Neural progenitor cell (in vitro differentiated cells): ENCODE results near the gene OGFOD3. TPM values are rescaled to one million over a fixed set of nuclear protein-coding genes. Genes with fewer than 3 reads are reported as not detected.
"Not testable (repeated sequence)": the region's sequence is repeated elsewhere in the genome, so short reads cannot be mapped to it uniquely, and the experiment has no call there.

Source experiments
- DNase-seq: peaks from one replicate; pipeline ENCODE4 v3.0.0-alpha.2; 2016; ENCODE audit warnings: low spot score
- H2AFZ ChIP-seq: fragments of 200-600 bp; sonication (generic); replicated peaks from 2 replicates; pipeline ENCODE4 v1.6.1; 2016; ENCODE audit warnings: antibody characterized with exemption
- H3F3A ChIP-seq: fragments of 200-600 bp; sonication (generic); 2 replicates; pipeline ENCODE4 v1.6.1; 2016; ENCODE audit warnings: antibody characterized with exemption, low read depth
- H3K27ac ChIP-seq: fragments of 200-600 bp; sonication (generic); 2 replicates; pipeline ENCODE4 v1.5.1; 2016; ENCODE audit warnings: mild to moderate bottlenecking
- H3K27me3 ChIP-seq: fragments of 200-600 bp; sonication (generic); 2 replicates; pipeline ENCODE4 v1.6.1; 2016; ENCODE audit warnings: mild to moderate bottlenecking, moderate library complexity
- H3K36me3 ChIP-seq: fragments of 200-600 bp; sonication (generic); 2 replicates; pipeline ENCODE4 v1.5.1; 2016
- H3K4me1 ChIP-seq: fragments of 200-600 bp; sonication (generic); 2 replicates; pipeline ENCODE4 v1.6.1; 2016; ENCODE audit warnings: mixed run types
- H3K4me2 ChIP-seq: fragments of 200-600 bp; sonication (generic); 2 replicates; pipeline ENCODE4 v1.6.1; 2016
- H3K4me3 ChIP-seq: fragments of 200-600 bp; sonication (generic); 2 replicates; pipeline ENCODE4 v1.5.1; 2016
- H3K79me2 ChIP-seq: fragments of 200-600 bp; sonication (generic); 2 replicates; pipeline ENCODE4 v1.6.1; 2016; ENCODE audit warnings: low read depth
- H3K9ac ChIP-seq: fragments of 200-600 bp; sonication (generic); 2 replicates; pipeline ENCODE4 v1.6.1; 2016
- H3K9me3 ChIP-seq: fragments of 200-600 bp; sonication (generic); 2 replicates; pipeline ENCODE4 v1.5.1; 2016; ENCODE audit warnings: low read depth
- H4K20me1 ChIP-seq: fragments of 200-600 bp; sonication (generic); 2 replicates; pipeline ENCODE4 v1.6.1; 2016; ENCODE audit warnings: low read depth
- H3K27ac Mint-ChIP-seq: 3 replicates; pipeline ENCODE4 v1.8.0; 2021; ENCODE audit warnings: mixed read lengths
- H3K27me3 Mint-ChIP-seq: 2 replicates; pipeline ENCODE4 v1.8.0; 2022; ENCODE audit warnings: low read depth, mild to moderate bottlenecking, inconsistent platforms, moderate library complexity, mixed read lengths; ENCODE audit not compliant: insufficient read depth
- H3K36me3 Mint-ChIP-seq: 3 replicates; pipeline ENCODE4 v1.8.0; 2021; ENCODE audit warnings: mixed read lengths
- H3K4me1 Mint-ChIP-seq: 3 replicates; pipeline ENCODE4 v1.8.0; 2021; ENCODE audit warnings: mixed read lengths
- H3K4me3 Mint-ChIP-seq: 3 replicates; pipeline ENCODE4 v1.8.0; 2021; ENCODE audit warnings: mild to moderate bottlenecking, moderate library complexity, mixed read lengths
- H3K9me3 Mint-ChIP-seq: 3 replicates; pipeline ENCODE4 v1.8.0; 2020; ENCODE audit warnings: mixed read lengths
- EZH2 ChIP-seq: fragments of 200-600 bp; sonication (generic); IDR thresholded peaks from 2 replicates; pipeline ENCODE4 v1.6.1; 2017; ENCODE audit warnings: antibody characterized with exemption, mild to moderate bottlenecking, moderate library complexity
- EZH2phosphoT487 ChIP-seq: fragments of 200-600 bp; sonication (generic); IDR thresholded peaks from 2 replicates; pipeline ENCODE4 v1.6.1; 2017; ENCODE audit warnings: antibody characterized with exemption
- total RNA-seq: library from RNA; depleted of rRNA; stranded (reverse); fragments of >200 nt; gene quantifications from 2 replicates; pipeline ENCODE4 v1.2.3, GENCODE V29; 2015; ENCODE audit warnings: low replicate concordance
- TF ChIP-seq, protein P1 (sequence below): fragments of 200-600 bp; sonication (generic); IDR thresholded peaks from 2 replicates; pipeline ENCODE4 v1.5.1; 2017; ENCODE audit warnings: antibody characterized with exemption, mild to moderate bottlenecking

Gene OGFOD3
- total RNA-seq, 1 donor from 2014 or later: 26.8 TPM

- Mint-ChIP-seq H3K36me3 (peaks cover 46% of the 10 kb centered on the region), H3K4me1 (peaks cover 9% of the 10 kb centered on the region), H3K27ac (no peak overlapping the region), H3K4me3 (no peak overlapping the region), H3K9me3 (no peaks in the 10 kb centered on the region), H3K27me3 (peaks cover 7% of the 10 kb centered on the region)
- no peaks in the 10 kb centered on the region for H3K9me3 ChIP-seq
- TF ChIP-seq EZH2 (no peak), EZH2phosphoT487 (no peak)
- TF ChIP-seq, protein P1, sequence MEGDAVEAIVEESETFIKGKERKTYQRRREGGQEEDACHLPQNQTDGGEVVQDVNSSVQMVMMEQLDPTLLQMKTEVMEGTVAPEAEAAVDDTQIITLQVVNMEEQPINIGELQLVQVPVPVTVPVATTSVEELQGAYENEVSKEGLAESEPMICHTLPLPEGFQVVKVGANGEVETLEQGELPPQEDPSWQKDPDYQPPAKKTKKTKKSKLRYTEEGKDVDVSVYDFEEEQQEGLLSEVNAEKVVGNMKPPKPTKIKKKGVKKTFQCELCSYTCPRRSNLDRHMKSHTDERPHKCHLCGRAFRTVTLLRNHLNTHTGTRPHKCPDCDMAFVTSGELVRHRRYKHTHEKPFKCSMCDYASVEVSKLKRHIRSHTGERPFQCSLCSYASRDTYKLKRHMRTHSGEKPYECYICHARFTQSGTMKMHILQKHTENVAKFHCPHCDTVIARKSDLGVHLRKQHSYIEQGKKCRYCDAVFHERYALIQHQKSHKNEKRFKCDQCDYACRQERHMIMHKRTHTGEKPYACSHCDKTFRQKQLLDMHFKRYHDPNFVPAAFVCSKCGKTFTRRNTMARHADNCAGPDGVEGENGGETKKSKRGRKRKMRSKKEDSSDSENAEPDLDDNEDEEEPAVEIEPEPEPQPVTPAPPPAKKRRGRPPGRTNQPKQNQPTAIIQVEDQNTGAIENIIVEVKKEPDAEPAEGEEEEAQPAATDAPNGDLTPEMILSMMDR: no peak
- no peak overlapping the region for H3K4me3 ChIP-seq
- peaks cover 32% of the 10 kb centered on the region for H4K20me1 ChIP-seq
- no peak overlapping the region for H2AFZ ChIP-seq
- no peaks in the 10 kb centered on the region for H3F3A ChIP-seq
- DNase-seq: no peak
- no peaks in the 10 kb centered on the region for H3K27me3 ChIP-seq
- peaks cover 14% of the 10 kb centered on the region for H3K79me2 ChIP-seq
- no peak overlapping the region for H3K27ac ChIP-seq
- H3K4me2 ChIP-seq: no peak overlapping the region
- H3K4me1 ChIP-seq: peaks cover 4% of the 10 kb centered on the region
- H3K36me3 ChIP-seq: peaks cover 4% of the 10 kb centered on the region
- H3K9ac ChIP-seq: no peak overlapping the region
Measured at GRCh38 chr17:82463925-82464566, 45.7 kb upstream of the OGFOD3 start.

DNA sequence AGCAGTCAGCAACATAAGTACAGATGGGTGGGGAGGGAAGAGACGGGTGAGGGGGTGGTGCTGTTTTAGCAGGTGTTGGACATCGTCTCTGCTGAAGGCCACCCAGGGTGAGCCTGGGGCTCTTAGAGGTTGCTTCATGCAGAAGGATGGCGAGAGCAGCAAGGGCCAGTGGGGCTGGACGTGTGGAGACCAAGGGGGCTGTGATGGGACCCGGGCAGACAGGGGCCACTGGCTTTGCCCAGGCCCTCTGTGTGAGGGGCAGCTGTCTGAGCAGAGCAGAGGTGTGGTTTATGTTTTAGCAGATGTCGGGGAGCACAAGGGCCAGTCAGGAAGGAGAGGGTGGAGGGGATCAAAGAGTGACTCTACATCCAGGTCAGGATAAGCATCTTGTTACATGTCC, 45.0 kb upstream of the OGFOD3 start:
- H3K4me1 ChIP-seq: peaks cover 4% of the 10 kb centered on the region
- peaks cover 7% of the 10 kb centered on the region for H3K27me3 Mint-ChIP-seq
- H3K9ac ChIP-seq: no peak overlapping the region
- H3K9me3 Mint-ChIP-seq: no peaks in the 10 kb centered on the region
- peaks cover 9% of the 10 kb centered on the region for H3K4me1 Mint-ChIP-seq
- H3K4me2 ChIP-seq: no peak overlapping the region
- no peaks in the 10 kb centered on the region for H3F3A ChIP-seq
- H3K27me3 ChIP-seq: no peaks in the 10 kb centered on the region
- peaks cover 30% of the 10 kb centered on the region for H4K20me1 ChIP-seq
- H3K9me3 ChIP-seq: no peaks in the 10 kb centered on the region
- H3K27ac ChIP-seq: no peak overlapping the region
- H3K36me3 ChIP-seq: peaks cover 2% of the 10 kb centered on the region
- DNase-seq: no peak
- no peak overlapping the region for H3K4me3 Mint-ChIP-seq
- no peak overlapping the region for H2AFZ ChIP-seq
- peaks cover 17% of the 10 kb centered on the region for H3K79me2 ChIP-seq
- peaks cover 39% of the 10 kb centered on the region for H3K36me3 Mint-ChIP-seq
- TF ChIP-seq EZH2phosphoT487 (no peak), EZH2 (no peak)
- H3K27ac Mint-ChIP-seq: no peak overlapping the region
- no peak overlapping the region for H3K4me3 ChIP-seq

- TF ChIP-seq EZH2: no peak
- no peak overlapping the region for H3K27ac Mint-ChIP-seq
- DNase-seq: no peak
- H3K9me3 ChIP-seq: no peaks in the 10 kb centered on the region
- peaks cover 32% of the 10 kb centered on the region for H4K20me1 ChIP-seq
- peaks cover 12% of the 10 kb centered on the region for H3F3A ChIP-seq
- H3K4me3 ChIP-seq: no peak overlapping the region
- no peak overlapping the region for H3K4me2 ChIP-seq
- no peak overlapping the region for H3K27ac ChIP-seq
- H3K27me3 Mint-ChIP-seq: peaks cover 11% of the 10 kb centered on the region
- peaks cover 37% of the 10 kb centered on the region for H3K36me3 Mint-ChIP-seq
- H3K9ac ChIP-seq: no peak overlapping the region
- H3K4me3 Mint-ChIP-seq: no peak overlapping the region
- peaks cover 10% of the 10 kb centered on the region for H3K4me1 ChIP-seq
- no peaks in the 10 kb centered on the region for H3K36me3 ChIP-seq
- H2AFZ ChIP-seq: no peak overlapping the region
- H3K27me3 ChIP-seq: no peaks in the 10 kb centered on the region
- no peaks in the 10 kb centered on the region for H3K9me3 Mint-ChIP-seq
- H3K4me1 Mint-ChIP-seq: peaks cover 19% of the 10 kb centered on the region
- peaks cover 17% of the 10 kb centered on the region for H3K79me2 ChIP-seq
Measured at GRCh38 chr17:82461827-82462524, 43.6 kb upstream of the OGFOD3 start.

- not testable (repeated sequence) for H3K9me3 Mint-ChIP-seq, DNase-seq, H3K27me3 ChIP-seq, H3K27ac ChIP-seq, H2AFZ ChIP-seq, H3K27ac Mint-ChIP-seq, H3K9ac ChIP-seq, H3K9me3 ChIP-seq, H3K36me3 ChIP-seq
- H4K20me1 ChIP-seq: peaks cover 29% of the 10 kb centered on the region
- peaks cover 11% of the 10 kb centered on the region for H3K27me3 Mint-ChIP-seq
- peaks cover 12% of the 10 kb centered on the region for H3F3A ChIP-seq
- peak overlapping the region; percentile 94 for H3K4me3 ChIP-seq
- H3K4me1 Mint-ChIP-seq: peaks cover 20% of the 10 kb centered on the region
- peak overlapping the region; percentile 98 for H3K4me3 Mint-ChIP-seq
- H3K4me1 ChIP-seq: peaks cover 10% of the 10 kb centered on the region
- peaks cover 29% of the 10 kb centered on the region for H3K36me3 Mint-ChIP-seq
- peaks cover 17% of the 10 kb centered on the region for H3K79me2 ChIP-seq
- H3K4me2 ChIP-seq: peak overlapping the region; percentile 92
Measured at GRCh38 chr17:82459936-82460335, 41.5 kb upstream of the OGFOD3 start.
